Adrenal gland (tissue), 12 donors: Measurements from ENCODE around the gene ATP13A2. TPM values are rescaled to one million over a fixed set of nuclear protein-coding genes. Genes with fewer than 3 reads are reported as not detected.

Experiments
- DNase-seq, 7 donors: peaks; one replicate each; pipeline ENCODE4 v3.0.0-alpha.2; 2019 to 2020
- H3K27ac ChIP-seq, 5 donors: fragments of 200-600 bp; sonication (generic) in 4 of 5; 1 replicate in 3 of 5; 2 replicates in 2 of 5; pipeline versions ENCODE4 v1.5.1 to v1.8.0; 2016 to 2020; ENCODE audit warnings: mild to moderate bottlenecking in 1 of 5
- H3K27me3 ChIP-seq: fragments of 200-600 bp; 2 replicates; pipeline ENCODE4 v1.8.0; 2021
- H3K36me3 ChIP-seq, 2 donors: fragments of 200-600 bp; replicated peaks in 1 of 2; 1 replicate in 1 of 2; 2 replicates in 1 of 2; pipeline versions ENCODE4 v1.5.1 to v1.8.0; 2018 to 2022
- H3K4me1 ChIP-seq, 2 donors: fragments of 200-600 bp; replicated peaks in 1 of 2; 1 replicate in 1 of 2; 2 replicates in 1 of 2; pipeline versions ENCODE4 v1.5.1 to v1.8.0; 2018 to 2021
- H3K4me3 ChIP-seq, 4 donors: fragments of 200-600 bp; sonication (generic) in 3 of 4; one replicate each; pipeline ENCODE4 v1.5.1; 2016 to 2018
- H3K9me3 ChIP-seq, 3 donors: fragments of 200-600 bp; sonication (generic) in 1 of 3; replicated peaks in 1 of 3; 1 replicate in 2 of 3; 2 replicates in 1 of 3; pipeline versions ENCODE4 v1.5.1 to v1.8.0; 2016 to 2021
- POLR2A ChIP-seq, 2 donors: fragments of 450-650 bp; IDR thresholded peaks; one replicate each; pipeline ENCODE4 v1.6.1; 2017; ENCODE audit warnings: antibody characterized with exemption in 2 of 2, mild to moderate bottlenecking in 2 of 2, moderate library complexity in 1 of 2
- WGBS, 4 donors: extraction: QIAGEN DNeasy Blood & Tissue Kit in 2 of 4; methylation state at CpG; one replicate each; pipeline versions ENCODE4 v1.1.5 to v1.1.7; 2013 to 2017; 5-methylcytosine and 5-hydroxymethylcytosine counted together
- intact Hi-C, 2 donors: fragments of 100-400 bp; cut with DNase I; formaldehyde crosslinking; loops; one replicate each; pipeline versions ENCODE4 v1.14.1 to v1.15.0; 2022 to 2023
- polyA plus RNA-seq, 3 donors: library from polyadenylated mRNA; stranded (reverse); fragments of 200-250 nt in 2 of 3; fragments of 350-450 nt in 1 of 3; fragmentation: Illumina TruSeq in 1 of 3; extraction: RNeasy Lipid Tissue Mini Kit (QIAGEN cat#74804) in 1 of 3; gene quantifications; one replicate each; pipeline ENCODE4 v1.2.3, GENCODE V29; 2013 to 2014
- total RNA-seq, 9 donors: library from RNA; depleted of rRNA in 4 of 9; stranded (reverse); fragments of >200 nt in 4 of 9; fragments of 120-200 nt in 1 of 9; fragmentation: NEBNext Ultra II Directional in 1 of 9; extraction: Animal tissue kit (Norgen Biotek cat#: 25700) in 1 of 9; gene quantifications; one replicate each; pipeline versions ENCODE4 v1.1.0 to v1.2.4, GENCODE V29; 2013 to 2023
- TF ChIP-seq, protein P1 (sequence below), 6 experiments: fragments of 450-650 bp in 4 of 6; fragments of 200-600 bp in 2 of 6; sonication (generic) in 1 of 6; IDR thresholded peaks; 1 replicate in 5 of 6; 2 replicates in 1 of 6; pipeline versions ENCODE4 v1.5.1 to v1.8.0; 2016 to 2021; ENCODE audit warnings: antibody characterized with exemption in 6 of 6, mild to moderate bottlenecking in 2 of 6, moderate library complexity in 1 of 6
- donor health status: healthy with polysubstance abuse.
- donor health status: Bipolar disorder and iron deficiency.
- donor health status: DM: yes; HTN: yes; CAD: no.
- donor health status: DM: no; HTN: no; CAD: no.
- donor health status: DM: no; HTN: no; CAD: no.
- donor health status: DM: yes; HTN: yes; CAD: no.

Gene ATP13A2
- total and polyA plus RNA-seq, 12 donors = 6.0 to 82.4 (median 40.0) TPM

- no peak for TF ChIP-seq POLR2A (IDR thresholded peaks at IDR 0.05)
- TF ChIP-seq, protein P1, sequence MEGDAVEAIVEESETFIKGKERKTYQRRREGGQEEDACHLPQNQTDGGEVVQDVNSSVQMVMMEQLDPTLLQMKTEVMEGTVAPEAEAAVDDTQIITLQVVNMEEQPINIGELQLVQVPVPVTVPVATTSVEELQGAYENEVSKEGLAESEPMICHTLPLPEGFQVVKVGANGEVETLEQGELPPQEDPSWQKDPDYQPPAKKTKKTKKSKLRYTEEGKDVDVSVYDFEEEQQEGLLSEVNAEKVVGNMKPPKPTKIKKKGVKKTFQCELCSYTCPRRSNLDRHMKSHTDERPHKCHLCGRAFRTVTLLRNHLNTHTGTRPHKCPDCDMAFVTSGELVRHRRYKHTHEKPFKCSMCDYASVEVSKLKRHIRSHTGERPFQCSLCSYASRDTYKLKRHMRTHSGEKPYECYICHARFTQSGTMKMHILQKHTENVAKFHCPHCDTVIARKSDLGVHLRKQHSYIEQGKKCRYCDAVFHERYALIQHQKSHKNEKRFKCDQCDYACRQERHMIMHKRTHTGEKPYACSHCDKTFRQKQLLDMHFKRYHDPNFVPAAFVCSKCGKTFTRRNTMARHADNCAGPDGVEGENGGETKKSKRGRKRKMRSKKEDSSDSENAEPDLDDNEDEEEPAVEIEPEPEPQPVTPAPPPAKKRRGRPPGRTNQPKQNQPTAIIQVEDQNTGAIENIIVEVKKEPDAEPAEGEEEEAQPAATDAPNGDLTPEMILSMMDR (IDR thresholded peaks at IDR 0.05) = no peak
- DNase-seq = no peak
- Histone ChIP-seq H3K4me3 (no peak overlapping the region), H3K9me3 (no peaks in the 10 kb centered on the region), H3K4me1 (no peaks in the 10 kb centered on the region), H3K36me3 (peaks cover 0 to 74% of the 10 kb centered on the region in 2 donors), H3K27ac (no peak overlapping the region), H3K27me3 (no peaks in the 10 kb centered on the region)
- WGBS, 4 donors = 95 to 97% (median 95%) methylated on average over 2 of the region's 2 CpGs
- intact Hi-C loops = loop anchor here in 1 of 2 donors (5.0 kb wide), 1 partner anchor 72 kb away; no protein-coding TSS in a partner anchor
These were observed 27.8 kb upstream of the ATP13A2 start for GRCh38 chr1:17039522-17039921.

GRCh38 chr1:17033481-17033880 is 21.8 kb upstream of the ATP13A2 start:
- no peak for DNase-seq
- no peaks in the 10 kb centered on the region for H3K4me1 ChIP-seq
- intact Hi-C loops = no loop called here
- no peaks in the 10 kb centered on the region for H3K9me3 ChIP-seq
- TF ChIP-seq, protein P1 (IDR thresholded peaks at IDR 0.05) = no peak
- no peak for TF ChIP-seq POLR2A (IDR thresholded peaks at IDR 0.05)
- no peaks in the 10 kb centered on the region for H3K27me3 ChIP-seq
- no peak overlapping the region for H3K4me3 ChIP-seq
- H3K27ac ChIP-seq = no peak overlapping the region
- 83 to 91% (median 85%) methylated on average over 4 of the region's 4 CpGs for WGBS, 4 donors
- H3K36me3 ChIP-seq = peaks cover 0 to 51% of the 10 kb centered on the region in 2 donors

GRCh38 chr1:17032741-17033140 is 21.0 kb upstream of the ATP13A2 start:
- 85 to 98% (median 91%) methylated on average over 3 of the region's 3 CpGs for WGBS, 4 donors
- H3K27me3 ChIP-seq = no peaks in the 10 kb centered on the region
- DNase-seq = no peak

DNA sequence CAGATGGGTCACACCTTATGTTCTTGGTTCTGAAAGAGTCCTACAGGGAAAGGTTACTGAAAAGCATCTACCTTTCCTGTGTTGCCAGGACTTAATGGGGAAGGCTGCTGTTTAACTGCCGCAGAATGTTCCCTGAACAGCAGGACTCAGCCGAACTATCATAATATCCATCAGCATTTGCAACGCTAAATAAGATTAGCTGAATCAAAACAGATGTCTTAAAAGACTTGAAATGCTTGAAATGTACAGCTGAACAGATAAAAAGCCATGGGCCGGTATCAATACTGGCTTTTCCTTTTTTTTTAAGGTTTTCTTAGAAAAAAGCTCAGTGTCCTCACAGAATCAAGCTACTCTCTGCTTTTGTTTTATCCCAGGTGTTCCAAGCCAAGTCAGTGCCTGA is 19.7 kb upstream of the ATP13A2 start:
- no peak overlapping the region for H3K27ac ChIP-seq
- intact Hi-C loops = no loop called here

More at GRCh38 chr1:17032741-17033140, 21.0 kb upstream of the ATP13A2 start:
- H3K9me3 ChIP-seq = no peaks in the 10 kb centered on the region
- H3K4me3 ChIP-seq = no peak overlapping the region
- H3K27ac ChIP-seq = no peak overlapping the region
- intact Hi-C loops = no loop called here
- H3K36me3 ChIP-seq = peaks cover 0 to 50% of the 10 kb centered on the region in 2 donors
- TF ChIP-seq POLR2A (IDR thresholded peaks at IDR 0.05) = no peak
- TF ChIP-seq, protein P1 (IDR thresholded peaks at IDR 0.05) = no peak
- H3K4me1 ChIP-seq = no peaks in the 10 kb centered on the region

More for the DNA sequence above, 19.7 kb upstream of the ATP13A2 start:
- Histone ChIP-seq H3K4me1 (no peaks in the 10 kb centered on the region), H3K27me3 (no peaks in the 10 kb centered on the region), H3K9me3 (no peaks in the 10 kb centered on the region), H3K36me3 (peaks cover 0 to 53% of the 10 kb centered on the region in 2 donors), H3K4me3 (no peak overlapping the region)
- 75 to 90% (median 87%) methylated on average over 4 of the region's 4 CpGs for WGBS, 4 donors
- no peak for DNase-seq
- no peak for TF ChIP-seq POLR2A (IDR thresholded peaks at IDR 0.05)
- TF ChIP-seq, protein P1 (IDR thresholded peaks at IDR 0.05) = no peak
